Measurements from ENCODE around the gene BRI3BP.

The BRI3BP gene

GRCh38 chr12:124993626-124994436, at the start of gene BRI3BP:
Gene BRI3BP, plus strand, starts transcription at chr12:124993645. Its CDS starts 146 bp downstream, at chr12:124993791.
- DNase-seq: no peak

DNA sequence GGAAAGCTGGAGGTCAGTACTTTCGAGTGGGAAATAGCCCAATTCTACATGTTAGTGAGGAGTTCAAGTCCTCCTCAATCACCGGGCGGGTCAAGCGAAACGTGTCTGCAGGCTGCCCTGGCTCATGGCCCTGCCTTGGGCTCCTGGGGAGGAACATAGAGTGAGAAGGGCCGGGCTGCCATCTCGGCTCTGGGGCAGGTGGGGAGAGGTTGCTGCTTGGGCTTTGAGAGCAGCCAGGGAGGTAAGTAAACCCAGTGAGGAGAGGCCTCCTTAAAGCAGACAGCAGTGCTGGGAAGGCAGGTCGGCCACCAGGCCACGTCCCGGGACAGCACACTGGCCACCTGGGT, 47.0 kb upstream of the BRI3BP start:
- no peak for DNase-seq

- DNase-seq: no peak
Observed at GRCh38 chr12:124947013-124947412, 46.4 kb upstream of the BRI3BP start.

GRCh38 chr12:124947561-124948398, 45.7 kb upstream of the BRI3BP start:
- DNase-seq: no peak

GRCh38 chr12:124949066-124949465, 44.4 kb upstream of the BRI3BP start:
- DNase-seq: no peak

DNA sequence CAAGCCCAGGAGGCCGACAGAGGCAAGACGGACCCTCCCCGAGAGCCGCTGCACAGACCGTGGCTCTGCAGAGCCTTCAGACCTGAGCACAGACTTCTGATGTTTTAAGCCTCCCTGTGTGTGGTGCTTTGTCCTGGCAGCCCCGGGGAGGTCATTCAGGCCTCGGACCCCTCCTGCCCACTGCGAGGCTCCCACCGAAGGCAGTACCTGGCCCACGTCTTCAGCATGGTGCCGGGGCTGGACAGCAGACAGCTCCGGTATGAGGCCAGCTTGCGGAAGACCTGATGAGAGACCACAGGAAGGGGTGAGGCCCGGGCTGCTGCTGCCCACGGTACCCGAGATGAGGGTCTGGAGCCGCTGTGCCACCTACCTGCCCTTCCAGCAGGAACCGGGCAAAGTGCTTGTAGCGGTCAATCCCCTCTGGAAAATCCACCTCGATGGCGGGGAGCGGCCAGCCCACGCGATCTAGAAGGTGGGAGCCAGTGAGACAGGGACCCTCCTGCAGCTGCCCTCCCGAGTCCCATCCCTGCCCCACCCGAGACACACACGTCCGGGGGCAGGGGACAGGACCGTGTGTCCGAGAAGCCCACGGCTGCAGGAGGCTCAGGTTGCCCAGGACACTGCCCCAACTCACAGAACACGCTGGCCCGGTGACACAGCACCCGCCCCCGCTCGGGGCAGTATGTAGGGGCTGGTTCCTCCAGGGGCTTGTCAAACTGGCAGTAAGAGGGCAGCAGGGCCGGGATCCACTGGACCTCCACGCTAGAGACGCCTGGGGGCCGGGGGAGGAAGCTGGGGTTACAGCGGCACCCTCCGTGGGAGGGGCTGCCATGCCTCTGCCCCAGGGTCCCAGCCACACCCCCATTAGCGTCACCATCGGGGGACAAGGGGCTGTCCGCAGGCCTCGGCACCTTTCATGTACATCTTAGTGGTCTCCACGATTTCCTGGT, 43.4 kb upstream of the BRI3BP start:
- DNase-seq: no peak

DNA sequence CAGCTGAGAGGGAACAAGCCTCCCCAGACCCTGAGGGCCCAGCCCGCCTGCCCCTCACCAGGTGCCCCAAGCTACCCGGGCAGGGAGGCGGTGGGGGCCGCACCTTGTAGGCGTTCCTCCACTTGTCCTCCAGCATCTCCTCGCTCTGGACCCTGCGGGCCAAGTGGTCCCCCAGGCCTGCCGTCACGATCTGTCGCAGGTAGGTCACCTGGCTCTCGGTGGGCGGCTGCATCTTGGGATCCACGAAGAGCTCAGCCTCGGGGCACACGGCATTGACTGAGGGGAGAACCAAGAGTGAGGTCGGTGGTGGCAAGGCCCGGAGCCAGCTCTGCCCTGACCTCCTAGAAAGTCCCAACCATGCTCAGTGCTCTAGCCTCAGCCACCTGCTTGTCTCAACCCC, 41.1 kb upstream of the BRI3BP start:
- no peak for DNase-seq

DNA sequence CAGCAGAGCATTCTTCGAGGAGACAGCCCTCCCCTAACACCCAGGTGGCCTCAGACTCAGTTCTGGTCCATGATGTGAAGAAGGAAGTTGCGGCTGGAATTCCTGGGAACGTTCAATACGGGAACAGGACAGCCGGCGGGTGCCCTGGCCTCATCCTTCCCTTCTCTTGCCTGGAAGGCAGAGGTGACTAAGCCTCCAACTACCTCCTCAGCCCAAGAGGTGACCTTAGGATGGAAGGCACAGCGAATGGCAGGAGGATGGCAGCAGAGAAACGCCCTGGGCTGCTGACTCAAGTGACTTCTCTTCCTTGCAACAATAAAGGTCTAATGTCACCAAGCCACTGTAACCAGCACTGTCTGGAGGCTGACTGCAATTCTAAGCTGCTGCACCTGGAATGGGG, 40.6 kb upstream of the BRI3BP start:
- no peak for DNase-seq

DNA sequence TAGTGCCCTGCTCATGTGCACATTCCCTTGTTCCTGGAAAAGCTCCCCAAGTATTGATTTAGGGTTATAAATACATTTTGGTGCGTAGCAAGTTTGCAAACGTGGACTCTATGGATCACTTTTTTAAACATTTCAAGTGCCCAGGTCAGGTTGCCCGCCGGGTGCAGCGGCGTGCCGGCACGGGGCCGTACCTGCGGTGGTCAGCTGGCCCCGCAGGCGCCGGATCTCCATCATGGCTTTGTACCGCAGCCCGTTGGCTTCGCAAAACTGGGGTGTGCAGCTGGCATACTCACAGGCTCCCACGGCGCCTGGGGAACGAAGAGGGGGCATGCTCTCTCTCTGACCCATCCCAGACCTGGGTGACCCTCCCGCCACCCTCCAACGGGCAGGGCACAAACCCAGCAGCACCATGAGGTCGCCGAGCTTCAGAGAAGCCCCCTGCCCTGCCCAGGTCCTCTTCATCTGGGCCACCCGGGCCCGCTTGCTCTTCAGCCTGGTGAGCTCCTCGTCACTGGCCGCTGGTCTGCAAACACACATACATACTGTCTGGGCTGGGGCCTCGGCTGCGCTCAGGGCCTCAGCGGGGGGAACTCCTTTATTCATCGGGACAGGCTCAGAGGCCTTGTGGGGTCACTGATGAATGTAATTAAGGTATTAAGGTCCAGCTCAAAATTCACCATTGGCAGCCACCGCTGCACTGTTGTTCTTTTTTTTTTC, 39.6 kb upstream of the BRI3BP start:
- no peak for DNase-seq

DNA sequence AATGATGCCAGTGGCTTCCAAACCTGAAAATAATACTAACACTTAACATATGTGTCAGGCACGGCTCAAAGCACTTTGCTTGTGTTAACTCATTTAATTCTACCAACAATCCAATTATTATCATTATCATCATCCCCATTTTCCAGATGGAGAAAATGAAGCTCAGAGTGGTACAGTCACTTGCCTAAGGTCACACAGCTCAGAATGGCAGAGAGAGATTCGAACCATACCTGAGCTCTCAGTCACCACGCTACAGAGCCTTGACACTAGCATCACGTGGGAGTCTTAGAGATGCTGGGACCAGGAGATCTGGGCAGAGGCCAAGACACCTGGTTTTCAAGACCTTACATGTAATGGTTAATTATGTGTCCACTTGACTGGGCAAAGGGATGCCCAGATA, 38.7 kb upstream of the BRI3BP start:
- no peak for DNase-seq

GRCh38 chr12:124956571-124956970, 36.9 kb upstream of the BRI3BP start:
- no peak for DNase-seq

GRCh38 chr12:124961055-124961454, 32.4 kb upstream of the BRI3BP start:
- DNase-seq: no peak

- DNase-seq: no peak
Observed at GRCh38 chr12:124963211-124963610, 30.2 kb upstream of the BRI3BP start.

- no peak for DNase-seq
Observed at GRCh38 chr12:124964251-124964650, 29.2 kb upstream of the BRI3BP start.

DNA sequence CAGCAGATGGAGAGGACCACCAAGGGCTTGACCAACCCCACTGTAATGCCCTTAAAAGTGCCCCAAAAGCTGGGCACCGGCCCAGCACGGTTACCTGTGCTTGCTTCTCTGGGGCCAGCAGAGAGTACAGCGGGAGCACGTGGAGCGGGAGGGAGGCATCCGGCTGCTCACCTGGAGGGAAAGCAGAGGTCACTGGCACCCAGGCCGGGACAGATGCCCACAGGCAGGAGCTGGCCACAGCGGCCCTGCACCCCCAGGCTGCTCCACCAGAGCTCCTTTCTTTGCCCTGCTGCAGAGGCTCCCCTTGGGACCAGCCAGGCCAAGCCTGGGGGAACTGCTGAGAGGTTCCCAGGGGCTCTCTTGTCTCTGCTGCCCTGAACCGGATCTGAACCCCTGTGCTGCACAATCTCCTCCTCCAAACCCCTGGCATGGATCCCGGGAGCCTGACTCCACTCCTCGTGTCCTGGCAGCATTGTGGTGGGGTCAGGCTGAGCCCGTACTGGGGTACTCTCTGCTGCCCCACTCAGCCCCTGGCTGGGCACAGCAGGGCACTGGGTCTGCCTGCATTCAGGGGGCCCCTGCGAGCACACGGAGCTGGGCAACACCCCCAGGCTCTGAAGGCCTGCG, 28.5 kb upstream of the BRI3BP start:
- no peak for DNase-seq

- no peak for DNase-seq
Observed at GRCh38 chr12:124967016-124967739, 26.3 kb upstream of the BRI3BP start.

- DNase-seq: no peak
Observed at GRCh38 chr12:124968656-124969055, 24.8 kb upstream of the BRI3BP start.

DNA sequence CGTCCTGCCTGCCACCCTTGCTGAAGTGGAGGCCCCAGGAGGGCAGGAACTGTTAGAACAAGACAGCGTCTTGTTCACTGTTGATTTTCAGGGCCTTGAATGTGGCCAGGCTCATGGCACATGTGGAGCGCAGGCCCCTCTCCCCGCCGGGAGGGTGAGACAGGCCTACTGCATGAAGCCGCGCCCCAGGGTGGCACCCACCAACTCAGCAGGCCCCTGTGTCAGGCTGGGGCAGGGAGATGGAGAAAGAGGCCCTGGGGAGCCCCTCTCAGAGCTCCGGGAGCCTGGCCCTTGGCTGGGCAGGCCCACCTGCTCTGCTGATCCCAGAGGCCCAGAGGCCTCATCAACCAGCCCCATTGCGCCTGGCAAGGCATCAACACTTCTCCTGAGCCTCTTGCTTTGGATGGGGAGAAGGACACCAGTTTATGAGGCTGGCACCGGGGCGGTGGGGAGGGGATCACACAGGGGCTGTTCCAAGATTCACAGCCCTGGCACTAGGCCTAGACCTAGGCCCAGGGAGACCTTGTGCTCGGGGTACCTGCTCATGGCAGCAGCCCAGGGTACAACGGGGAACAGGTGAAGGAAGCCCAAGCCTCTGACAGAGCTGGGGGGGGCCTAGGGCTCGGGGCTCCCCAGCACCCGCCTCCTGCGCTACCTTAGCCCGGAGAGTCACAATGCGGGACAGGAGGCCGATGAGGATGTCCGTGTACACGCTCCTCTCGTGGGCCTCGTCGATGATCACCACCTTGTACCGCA, 22.6 kb upstream of the BRI3BP start:
- DNase-seq: no peak

DNA sequence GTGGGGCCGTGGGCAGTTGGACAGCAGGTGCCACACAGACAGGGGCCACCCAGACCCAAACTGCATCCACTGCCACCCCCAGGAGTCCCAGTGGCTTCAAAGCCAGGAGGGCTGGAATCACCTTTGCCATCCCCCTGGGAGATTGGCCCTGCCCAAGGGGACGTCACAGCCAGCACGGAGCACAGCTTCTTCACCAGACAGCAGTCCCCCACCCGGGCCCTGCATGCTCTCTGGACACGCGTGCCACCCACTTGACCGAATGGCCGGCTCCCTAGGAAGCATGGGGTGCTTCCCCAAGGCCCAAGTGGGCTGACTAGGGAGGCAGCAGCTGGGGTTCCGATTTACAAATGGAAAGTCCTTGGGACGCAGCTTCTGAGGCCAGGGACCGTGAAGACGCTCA, 21.8 kb upstream of the BRI3BP start:
- no peak for DNase-seq

- DNase-seq: no peak
Observed at GRCh38 chr12:124972211-124972610, 21.2 kb upstream of the BRI3BP start.

All from NCI-H187 treated with DMSO at 0.1 percent for 48 hours (cell line).